GM12878 (cell line): ENCODE results near the gene AMELX. TPM values are rescaled to one million over a fixed set of nuclear protein-coding genes. Genes with fewer than 3 reads are reported as not detected.

Experiments used
- ATAC-seq: fragments of 200-7000 bp; cut with Tn5 transposase; 3 replicates; pipeline ENCODE4 v1.9.1; 2020; ENCODE audit warnings: mild to moderate bottlenecking, moderate library complexity
- BruUV-seq: library from RNA; stranded (reverse); fragments of 400-500 nt; replicated peaks from 2 replicates; lab custom pipeline; 2021; lab: Mats Ljungman, UMichigan
- CTCF ChIA-PET: fragments of 300-600 bp; sonication (Branson Sonifier 250); formaldehyde crosslinking; extraction: SDS; loops from one replicate; lab custom pipeline; 2021; ENCODE audit warnings: inconsistent platforms; lab: Yijun Ruan, JAX
- POLR2A ChIA-PET: fragments of 350-600 bp; formaldehyde crosslinking; extraction: SDS; loops from one replicate; lab custom pipeline; 2021; ENCODE audit warnings: inconsistent platforms; lab: Charles Lee
- RAD21 ChIA-PET: fragments of 300-600 bp; sonication (Branson Sonifier 250); formaldehyde crosslinking; loops from one replicate; lab custom pipeline; 2023; ENCODE audit warnings: antibody characterized with exemption; ENCODE audit not compliant: unreplicated experiment; lab: Charles Lee
- SMC1A ChIA-PET: fragments of 300-600 bp; sonication (Branson Sonifier 250); formaldehyde crosslinking; loops from one replicate; lab custom pipeline; 2023; ENCODE audit not compliant: unreplicated experiment, uncharacterized antibody; lab: Charles Lee
- DNase-seq: peaks from one replicate; pipeline ENCODE4 v3.0.0-alpha.2; 2011; ENCODE audit warnings: low read depth, low spot score
- FAIRE-seq: peaks from 3 replicates; lab custom pipeline; 2011; peaks lifted over from hg19 to GRCh38; lab: Jason Lieb, UNC
- H2AFZ ChIP-seq: 2 replicates; pipeline ENCODE4 v1.6.0; 2011; ENCODE audit warnings: low read depth, low read length, control low read depth; ENCODE audit not compliant: control insufficient read depth
- H3K27ac ChIP-seq: 2 replicates; pipeline ENCODE4 v1.5.1; 2011; ENCODE audit warnings: control low read depth; ENCODE audit not compliant: control insufficient read depth, insufficient read depth
- H3K27me3 ChIP-seq, 2 experiments: replicated peaks in 1 of 2; 2 replicates each; pipeline versions ENCODE4 v1.6.0 to v1.6.1; 2011; ENCODE audit warnings: low read length in 1 of 2; ENCODE audit not compliant: control insufficient read depth in 2 of 2, insufficient read depth in 2 of 2
- H3K36me3 ChIP-seq, 2 experiments: 2 replicates each; pipeline ENCODE4 v1.5.1; 2011; ENCODE audit warnings: low read length in 1 of 2; ENCODE audit not compliant: control insufficient read depth in 2 of 2, insufficient read depth in 2 of 2
- H3K4me1 ChIP-seq: 2 replicates; pipeline ENCODE4 v1.6.1; 2011; ENCODE audit warnings: mild to moderate bottlenecking, low read length, moderate library complexity, mixed read lengths; ENCODE audit not compliant: control insufficient read depth, insufficient read depth
- H3K4me2 ChIP-seq: 2 replicates; pipeline ENCODE4 v1.6.0; 2011; ENCODE audit warnings: control low read depth; ENCODE audit not compliant: control insufficient read depth, insufficient read depth
- H3K4me3 ChIP-seq: fragments of 200-600 bp; sonication (generic); 2 replicates; pipeline ENCODE4 v1.5.1; 2016
- H3K79me2 ChIP-seq: 2 replicates; pipeline ENCODE4 v1.6.0; 2011; ENCODE audit warnings: low read length; ENCODE audit not compliant: control insufficient read depth, insufficient read depth
- H3K9ac ChIP-seq: 2 replicates; pipeline ENCODE4 v1.8.0; 2011; ENCODE audit warnings: low read length, control low read depth, mixed read lengths; ENCODE audit not compliant: control insufficient read depth, insufficient read depth
- H3K9me3 ChIP-seq: replicated peaks from 3 replicates; pipeline ENCODE4 v1.5.1; 2011; ENCODE audit warnings: mild to moderate bottlenecking, low read length; ENCODE audit not compliant: control insufficient read depth, insufficient read depth
- H4K20me1 ChIP-seq: 2 replicates; pipeline ENCODE4 v1.6.0; 2011; ENCODE audit not compliant: control insufficient read depth, insufficient read depth
- BRCA1 ChIP-seq: IDR thresholded peaks from 2 replicates; pipeline ENCODE4 v1.6.1; 2011; ENCODE audit warnings: low read depth, low read length, improper control_type of control experiment
- CEBPZ ChIP-seq: fragments of 150-350 bp; IDR thresholded peaks from 2 replicates; pipeline ENCODE4 v1.6.1; 2016; ENCODE audit warnings: low read depth, low read length
- MEF2B ChIP-seq: fragments of 450-650 bp; IDR thresholded peaks from 2 replicates; pipeline ENCODE4 v1.6.1; 2018; ENCODE audit warnings: mild to moderate bottlenecking, moderate library complexity; ENCODE audit not compliant: partially characterized antibody, poor library complexity, severe bottlenecking
- RCOR1 ChIP-seq: conservative IDR thresholded peaks from 2 replicates; pipeline ENCODE4 v1.6.1; 2012; ENCODE audit warnings: low read depth, low read length, improper control_type of control experiment
- SMAD5 ChIP-seq: IDR thresholded peaks from 2 replicates; pipeline ENCODE4 v1.6.1; 2016; ENCODE audit warnings: antibody characterized with exemption, low read depth
- WGBS: methylation state at CpG from one replicate; pipeline ENCODE4 v1.1.6; 2016; ENCODE audit warnings: low lambda C conversion rate; ENCODE audit not compliant: insufficient replicate concordance, insufficient coverage; ENCODE audit errors: missing lambda C conversion rate; 5-methylcytosine and 5-hydroxymethylcytosine counted together
- in situ Hi-C: fragments of 300-500 bp; cut with MboI; formaldehyde crosslinking; loops from 9 replicates; pipeline ENCODE4 v1.14.3; 2018; ENCODE audit warnings: mixed read lengths
- intact Hi-C: fragments of 100-400 bp; cut with micrococcal nuclease; formaldehyde crosslinking; loops from one replicate; pipeline ENCODE4 v1.14.2; 2022; ENCODE audit not compliant: unreplicated experiment
- polyA plus RNA-seq, 11 experiments: library from polyadenylated mRNA; depleted of rRNA in 4 of 11; unstranded in 6 of 11; stranded (reverse) in 5 of 11; fragments of >200 nt; fragmentation: Nextera tagmentation in 4 of 11; fragmentation: Illumina TruSeq in 1 of 11; extraction: Ambion mirVana in 4 of 11; extraction: Trizol in 1 of 11; gene quantifications; 1 replicate in 1 of 11; 2 replicates in 10 of 11; pipeline versions ENCODE4 v1.2.1 to v1.2.3, GENCODE V29; 2011 to 2016; ENCODE audit warnings: inconsistent platforms in 2 of 11, missing spikeins in 2 of 11, low read depth in 1 of 11
- total RNA-seq, 4 experiments: library from RNA; depleted of rRNA in 3 of 4; stranded (reverse); fragments of >200 nt in 3 of 4; fragmentation: Illumina TruSeq in 1 of 4; extraction: Trizol in 1 of 4; gene quantifications; 2 replicates each; pipeline versions ENCODE4 v1.2.1 to v1.2.3, GENCODE V29; 2013 to 2021

Gene AMELX
- total and polyA plus RNA-seq, 10 of the 15 experiments (the other 5 are each of a cell fraction or from before 2014, with no cell fraction given), result not detected

GRCh38 chrX:11265352-11265751 is 27.9 kb upstream of the AMELX start:
- Histone ChIP-seq H3K9ac (no peak overlapping the region), H4K20me1 (no peaks in the 10 kb centered on the region), H3K27me3 (no peaks in the 10 kb centered on the region; a peak in 1 of 4 replicates), H3K4me1 (no peaks in the 10 kb centered on the region), H3K27ac (no peak overlapping the region), H3K4me2 (no peak overlapping the region), H2AFZ (no peak overlapping the region), H3K36me3 (no peaks in the 10 kb centered on the region), H3K9me3 (no peaks in the 10 kb centered on the region), H3K79me2 (no peaks in the 10 kb centered on the region), H3K4me3 (no peak overlapping the region)
- no peak for TF ChIP-seq CEBPZ
- TF ChIP-seq MEF2B, result no peak
- no peak for TF ChIP-seq BRCA1
- no peak for TF ChIP-seq SMAD5
- no peak for TF ChIP-seq RCOR1
- in situ Hi-C loops, result no loop called here
- POLR2A ChIA-PET, result no interaction called here
- DNase-seq (no peak), ATAC-seq (no peak), FAIRE-seq (no peak)
- SMC1A ChIA-PET, result no interaction called here
- intact Hi-C loops, result loop anchor here (5.0 kb wide), 1 partner anchor 177 kb away; no protein-coding TSS in a partner anchor
- RAD21 ChIA-PET, result no interaction called here
- CTCF ChIA-PET, result no interaction called here
- no TSS peak for BruUV-seq
- WGBS, result 62% methylated on average over 3 of the region's 3 CpGs
